GM13977 (cell line): Measurements from ENCODE around the gene QKI.

ENCODE experiments used
- DNase-seq: peaks from one replicate; pipeline ENCODE4 v3.0.0; 2012; ENCODE audit warnings: low spot score
- in situ Hi-C: fragments of 300-500 bp; cut with MboI; formaldehyde crosslinking; loops from one replicate; pipeline ENCODE4 v1.12.0; 2022; ENCODE audit warnings: low sequenced_read_pairs, low pct_unique_long_range_greater_than_20kb, mixed read lengths, inconsistent platforms; ENCODE audit not compliant: unreplicated experiment
- TF ChIP-seq, protein P1 (sequence below): IDR thresholded peaks from 2 replicates; pipeline ENCODE4 v1.5.1; 2012; ENCODE audit warnings: mild to moderate bottlenecking, control low read depth; ENCODE audit not compliant: insufficient read depth; ENCODE audit errors: extremely low read depth, missing control alignments

Gene QKI

GRCh38 chr6:163564534-163564933 is 150.0 kb downstream of the QKI start:
- no peak for DNase-seq
- TF ChIP-seq, protein P1, sequence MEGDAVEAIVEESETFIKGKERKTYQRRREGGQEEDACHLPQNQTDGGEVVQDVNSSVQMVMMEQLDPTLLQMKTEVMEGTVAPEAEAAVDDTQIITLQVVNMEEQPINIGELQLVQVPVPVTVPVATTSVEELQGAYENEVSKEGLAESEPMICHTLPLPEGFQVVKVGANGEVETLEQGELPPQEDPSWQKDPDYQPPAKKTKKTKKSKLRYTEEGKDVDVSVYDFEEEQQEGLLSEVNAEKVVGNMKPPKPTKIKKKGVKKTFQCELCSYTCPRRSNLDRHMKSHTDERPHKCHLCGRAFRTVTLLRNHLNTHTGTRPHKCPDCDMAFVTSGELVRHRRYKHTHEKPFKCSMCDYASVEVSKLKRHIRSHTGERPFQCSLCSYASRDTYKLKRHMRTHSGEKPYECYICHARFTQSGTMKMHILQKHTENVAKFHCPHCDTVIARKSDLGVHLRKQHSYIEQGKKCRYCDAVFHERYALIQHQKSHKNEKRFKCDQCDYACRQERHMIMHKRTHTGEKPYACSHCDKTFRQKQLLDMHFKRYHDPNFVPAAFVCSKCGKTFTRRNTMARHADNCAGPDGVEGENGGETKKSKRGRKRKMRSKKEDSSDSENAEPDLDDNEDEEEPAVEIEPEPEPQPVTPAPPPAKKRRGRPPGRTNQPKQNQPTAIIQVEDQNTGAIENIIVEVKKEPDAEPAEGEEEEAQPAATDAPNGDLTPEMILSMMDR = no peak
- in situ Hi-C loops = no loop called here

DNA sequence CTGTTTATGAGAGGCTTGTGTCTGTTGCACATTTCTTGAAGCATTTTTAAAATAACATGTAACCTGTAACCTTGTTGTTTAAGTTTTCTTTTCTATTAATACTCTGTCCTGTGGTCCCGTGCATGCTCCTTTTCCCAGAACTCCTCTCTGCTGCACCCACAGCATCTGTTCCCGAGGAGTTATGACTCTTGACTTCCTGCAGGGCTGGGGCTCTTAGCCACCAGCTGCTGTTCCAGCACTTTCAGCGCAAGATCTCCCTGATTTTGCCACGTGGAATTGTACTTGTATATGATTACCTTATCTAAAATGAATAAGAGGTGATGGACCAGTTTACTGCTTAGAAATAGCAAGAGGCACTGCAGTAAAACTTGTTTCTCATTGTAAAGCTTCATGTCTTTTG is 150.6 kb downstream of the QKI start:
- TF ChIP-seq, protein P1 = no peak
- in situ Hi-C loops = no loop called here
- DNase-seq = no peak

- in situ Hi-C loops = no loop called here
- DNase-seq = no peak
- TF ChIP-seq, protein P1 = no peak
Measured at GRCh38 chr6:163566056-163566455, 151.5 kb downstream of the QKI start.

DNA sequence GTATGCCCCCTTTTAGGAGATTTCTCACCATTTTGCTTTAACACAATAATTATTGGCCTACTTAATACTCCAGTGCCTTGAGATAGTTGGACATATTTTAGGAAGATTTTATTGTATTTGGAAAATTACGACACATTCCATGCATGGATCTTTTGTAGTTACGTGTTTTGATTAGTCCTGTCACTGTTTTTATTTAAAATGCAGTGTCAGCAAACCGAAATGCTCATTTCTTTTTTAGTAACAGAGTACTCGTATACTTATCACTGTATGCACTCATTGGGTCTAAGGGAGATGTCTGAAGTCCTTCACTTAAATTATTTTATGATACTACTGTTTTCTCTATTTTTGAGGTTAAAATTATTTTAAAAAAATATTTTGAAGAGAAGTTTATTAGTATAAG is 153.8 kb downstream of the QKI start:
- no peak for DNase-seq
- in situ Hi-C loops = no loop called here
- TF ChIP-seq, protein P1 = no peak

DNA sequence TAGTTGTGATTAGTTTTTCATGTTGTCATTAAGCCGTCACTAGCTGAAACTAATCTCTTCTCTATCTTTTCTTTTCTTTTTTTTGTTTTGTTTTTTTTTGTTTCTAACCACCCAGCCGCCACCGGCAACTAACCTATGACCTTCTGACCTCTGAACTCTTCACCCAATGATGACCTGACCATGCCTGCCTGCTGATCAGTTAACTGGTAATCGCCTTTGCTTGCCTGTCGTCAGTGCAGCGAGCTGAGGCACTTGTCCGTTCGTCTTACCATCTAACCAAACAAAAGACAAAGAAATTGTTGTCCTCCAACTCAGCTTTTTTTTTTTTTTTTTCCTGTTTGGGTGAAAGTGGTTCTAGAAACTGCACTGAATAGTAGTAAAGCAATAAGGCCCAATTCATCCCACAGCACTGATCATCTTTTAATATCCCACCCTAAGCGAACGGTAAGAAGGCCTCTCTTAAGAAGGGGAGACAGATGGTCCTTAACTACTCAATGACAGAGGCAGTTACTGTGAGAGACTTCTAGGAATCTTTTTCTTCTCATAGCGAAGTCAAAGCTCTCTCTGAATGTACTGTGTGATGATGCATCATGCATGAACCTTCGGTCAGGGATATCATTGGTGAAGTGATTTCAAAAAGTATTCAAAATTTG is 156.2 kb downstream of the QKI start:
- in situ Hi-C loops = no loop called here
- TF ChIP-seq, protein P1 = no peak
- no peak for DNase-seq

DNA sequence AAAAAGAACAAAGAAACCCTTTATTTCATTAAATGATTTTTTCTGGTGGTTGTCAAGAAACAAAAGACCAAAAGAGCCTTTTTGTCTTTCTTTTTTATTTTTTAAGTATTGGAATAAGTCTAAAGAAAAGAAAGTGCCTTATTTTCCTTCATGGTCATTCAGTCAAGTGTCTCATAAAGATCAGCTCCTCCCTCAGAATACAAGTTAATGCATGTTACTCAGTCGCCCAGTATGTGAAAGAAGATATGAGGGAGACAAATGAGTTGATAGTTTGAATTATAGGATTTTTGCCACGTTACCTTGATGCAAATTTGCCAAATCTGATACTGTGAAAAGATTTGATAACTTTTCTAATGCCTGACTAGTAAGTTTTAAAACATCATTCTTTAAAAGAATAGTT is 157.2 kb downstream of the QKI start:
- TF ChIP-seq, protein P1 = no peak
- in situ Hi-C loops = no loop called here
- no peak for DNase-seq
